Right renal cortex interstitium (tissue), 3 donors: ENCODE results near the gene ARFGEF3. TPM values are rescaled to one million over a fixed set of nuclear protein-coding genes. Genes with fewer than 3 reads are reported as not detected.
"Not testable (repeated sequence)": the region's sequence is repeated elsewhere in the genome, so short reads cannot be mapped to it uniquely, and the experiment has no call there.

Source experiments
- DNase-seq, 3 donors: peaks; one replicate each; pipeline ENCODE4 v3.0.0-alpha.2; 2013; ENCODE audit warnings: low read depth in 3 of 3, low spot score in 2 of 3
- polyA plus RNA-seq, 3 donors: library from polyadenylated mRNA; unstranded; fragments of 120-200 nt; gene quantifications; one replicate each; pipeline ENCODE4 v1.2.1, GENCODE V29; 2013; ENCODE audit not compliant: insufficient read length in 3 of 3

Gene ARFGEF3
- polyA plus RNA-seq, 3 donors: 5.7 to 6.4 (median 6.2) TPM

DNA sequence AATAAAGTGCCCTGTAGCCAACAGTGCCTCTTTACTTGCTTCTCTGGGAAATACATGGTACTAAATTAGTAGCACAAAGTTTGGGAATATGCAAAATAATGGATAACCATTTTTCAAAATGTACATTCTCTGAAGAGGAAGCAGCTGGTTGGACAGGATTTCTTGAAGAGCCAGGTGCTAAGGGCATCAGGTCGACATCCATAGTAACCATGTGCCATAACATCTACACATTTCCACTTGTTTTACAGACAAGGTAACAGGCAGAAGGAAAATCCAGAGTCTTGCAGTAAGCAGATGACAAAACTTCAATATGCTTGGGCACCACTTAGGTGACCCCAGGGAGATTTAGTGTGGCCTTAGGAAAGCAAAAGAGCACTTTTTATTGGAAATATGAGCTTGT lies 179.4 kb downstream of the ARFGEF3 start:
- DNase-seq: no peak

DNA sequence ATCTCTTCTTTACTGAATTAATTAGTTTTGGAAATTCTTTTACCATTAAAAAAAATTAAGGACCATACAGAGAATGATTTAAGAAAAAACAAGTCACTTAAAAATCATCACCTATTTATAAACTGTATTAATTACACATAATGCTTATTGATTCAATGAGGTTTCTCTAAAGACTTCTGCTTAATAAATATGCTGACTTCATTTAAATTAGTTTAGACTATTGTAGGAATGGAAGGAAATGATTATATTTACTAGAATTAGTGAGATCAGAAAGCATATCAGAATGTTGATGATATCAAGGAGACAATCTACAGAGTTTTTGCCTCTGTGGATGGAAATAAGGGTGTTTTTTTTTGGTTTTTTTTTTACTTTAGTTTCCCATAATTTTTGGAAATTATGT lies 181.4 kb downstream of the ARFGEF3 start:
- DNase-seq: no peak

DNA sequence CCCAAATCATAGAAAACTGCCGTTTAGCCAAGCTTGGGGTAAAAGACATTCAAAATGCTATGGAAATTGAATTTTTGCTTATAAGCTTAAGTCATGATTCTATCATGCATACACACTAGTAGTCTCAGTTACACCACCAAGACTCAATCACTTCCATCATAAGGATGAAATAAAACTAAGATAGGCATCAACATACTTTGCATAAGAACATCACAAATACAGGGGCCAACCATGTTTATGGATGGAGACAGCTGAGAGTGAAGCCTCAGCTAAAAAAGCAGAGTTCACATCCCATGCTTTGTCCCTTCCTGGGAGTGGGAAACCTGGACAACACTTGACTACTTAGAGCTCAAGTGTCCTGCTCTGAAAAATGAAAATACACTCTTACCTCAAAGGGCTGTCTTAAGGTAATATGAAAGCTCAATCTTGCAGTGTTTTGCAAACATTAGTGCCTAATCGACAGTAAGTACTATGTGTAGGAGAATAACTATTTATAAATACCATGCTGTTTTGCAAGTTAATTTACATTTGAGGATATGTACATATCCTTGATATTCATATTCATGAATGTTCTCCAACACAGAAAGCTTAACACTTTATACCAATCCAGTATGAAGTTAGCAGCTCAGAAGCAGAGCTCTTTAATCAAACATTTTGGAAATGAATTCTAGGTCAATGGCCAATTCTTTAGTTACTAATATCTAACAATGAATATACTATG lies 184.0 kb downstream of the ARFGEF3 start:
- DNase-seq: no peak

DNA sequence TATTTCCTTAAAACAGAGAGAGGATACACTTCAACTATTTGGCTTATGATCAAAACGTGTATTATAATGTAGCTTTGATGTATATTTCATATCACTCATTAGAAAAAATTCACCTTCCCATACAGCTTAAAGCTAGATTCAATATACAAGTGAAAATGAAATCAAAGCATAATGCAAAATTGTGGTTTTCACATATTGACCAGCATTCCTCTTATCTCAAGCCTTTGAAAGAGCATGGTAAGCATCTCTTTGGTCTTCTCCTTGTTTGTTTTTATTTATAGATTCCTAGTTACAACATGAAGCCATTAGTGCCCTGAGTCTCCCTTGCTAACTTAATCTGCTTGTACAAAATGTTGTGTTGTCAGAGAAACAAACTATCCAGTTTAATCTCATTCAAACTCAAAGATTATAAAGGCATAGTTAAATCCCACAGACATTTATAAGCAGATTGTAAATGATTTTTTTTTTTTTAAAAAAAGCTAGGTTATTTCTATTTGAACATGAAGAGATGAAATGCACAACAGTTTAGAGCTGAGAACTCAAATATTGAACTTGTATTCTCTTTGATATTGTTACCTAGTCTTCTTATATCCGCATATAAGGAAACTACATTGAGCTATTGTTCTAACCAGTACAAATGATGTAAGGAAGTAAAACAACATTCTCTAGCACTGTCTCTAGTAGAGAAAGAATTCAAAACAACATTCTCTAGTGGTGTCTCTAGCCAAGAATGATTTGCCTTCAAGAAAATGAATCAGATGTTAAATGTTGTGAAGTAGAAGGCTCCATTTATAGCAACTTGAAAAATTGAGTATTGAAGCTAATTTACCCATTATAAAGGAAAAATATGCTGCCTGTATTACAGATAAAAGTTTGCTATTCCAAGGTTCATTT lies 184.8 kb downstream of the ARFGEF3 start:
- no peak for DNase-seq

DNA sequence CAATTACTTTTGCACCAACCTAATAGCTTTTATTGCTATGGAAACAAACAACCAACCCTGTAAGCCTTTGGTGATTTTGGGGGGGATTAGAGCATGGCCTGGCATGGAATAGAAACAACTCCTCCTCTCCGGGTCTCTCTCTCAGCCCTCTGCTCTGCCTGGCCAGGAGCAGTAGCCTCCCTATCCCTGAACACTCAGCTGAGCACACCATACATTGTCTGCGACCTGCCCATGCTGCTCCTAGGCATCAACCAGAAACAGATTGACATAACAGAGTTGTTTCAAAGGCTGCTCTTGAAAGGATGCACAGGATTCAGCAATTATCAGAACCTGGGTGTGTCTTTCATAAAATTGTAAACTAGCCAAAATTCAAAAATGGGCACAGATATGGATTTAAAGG lies 186.1 kb downstream of the ARFGEF3 start:
- no peak for DNase-seq

DNA sequence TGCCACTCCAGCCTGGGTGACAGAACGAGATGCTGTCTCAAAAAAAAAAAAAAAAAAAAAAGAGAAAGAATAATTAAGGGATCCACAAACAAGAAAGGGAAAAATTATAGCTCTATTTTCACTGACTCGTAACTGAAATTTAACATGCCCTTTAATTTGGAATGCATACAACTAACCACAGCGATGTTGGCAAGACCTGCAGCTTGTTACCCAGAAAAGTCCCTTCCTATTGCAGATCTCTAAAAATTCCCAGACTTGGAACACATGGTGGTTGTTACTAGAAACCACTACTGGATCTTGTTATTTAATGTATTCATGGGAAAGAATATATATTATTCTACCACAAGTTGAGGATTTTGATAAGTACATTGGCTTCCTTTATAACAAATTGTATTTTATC lies 188.2 kb downstream of the ARFGEF3 start:
- no peak for DNase-seq

DNA sequence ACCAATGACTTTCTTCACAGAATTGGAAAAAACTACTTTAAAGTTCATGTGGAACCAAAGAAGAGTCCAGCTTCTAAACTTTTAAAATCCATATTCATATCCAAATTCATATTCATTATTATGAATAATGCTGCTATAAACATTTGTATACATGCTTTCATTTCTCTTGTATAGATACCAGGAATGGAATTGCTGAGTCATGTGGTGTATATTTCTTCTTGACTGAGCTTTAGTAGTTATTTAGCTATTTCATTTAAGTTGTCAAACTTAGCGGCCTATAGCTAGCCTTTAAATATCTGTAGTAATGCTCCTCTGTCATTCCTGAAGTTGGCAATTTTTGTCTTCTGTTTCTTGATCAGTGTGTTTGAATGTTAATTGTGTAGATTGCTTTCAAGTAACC lies 196.2 kb downstream of the ARFGEF3 start:
- DNase-seq: no peak

DNA sequence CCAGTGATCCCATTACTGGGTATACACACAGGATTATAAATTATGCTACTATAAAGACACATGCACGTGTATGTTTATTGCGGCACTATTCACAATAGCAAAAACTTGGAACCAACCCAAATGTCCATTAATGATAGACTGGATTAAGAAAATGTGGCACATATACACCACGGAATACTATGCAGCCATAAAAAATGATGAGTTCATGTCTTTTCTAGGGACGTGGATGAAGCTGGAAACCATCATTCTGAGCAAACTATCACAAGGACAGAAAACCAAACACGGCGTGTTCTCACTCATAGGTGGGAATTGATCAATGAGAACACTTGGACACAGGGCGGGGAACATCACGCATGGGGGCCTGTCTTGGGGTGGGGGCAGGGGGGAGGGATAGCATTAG lies 206.9 kb downstream of the ARFGEF3 start:
- DNase-seq: not testable (repeated sequence)

DNA sequence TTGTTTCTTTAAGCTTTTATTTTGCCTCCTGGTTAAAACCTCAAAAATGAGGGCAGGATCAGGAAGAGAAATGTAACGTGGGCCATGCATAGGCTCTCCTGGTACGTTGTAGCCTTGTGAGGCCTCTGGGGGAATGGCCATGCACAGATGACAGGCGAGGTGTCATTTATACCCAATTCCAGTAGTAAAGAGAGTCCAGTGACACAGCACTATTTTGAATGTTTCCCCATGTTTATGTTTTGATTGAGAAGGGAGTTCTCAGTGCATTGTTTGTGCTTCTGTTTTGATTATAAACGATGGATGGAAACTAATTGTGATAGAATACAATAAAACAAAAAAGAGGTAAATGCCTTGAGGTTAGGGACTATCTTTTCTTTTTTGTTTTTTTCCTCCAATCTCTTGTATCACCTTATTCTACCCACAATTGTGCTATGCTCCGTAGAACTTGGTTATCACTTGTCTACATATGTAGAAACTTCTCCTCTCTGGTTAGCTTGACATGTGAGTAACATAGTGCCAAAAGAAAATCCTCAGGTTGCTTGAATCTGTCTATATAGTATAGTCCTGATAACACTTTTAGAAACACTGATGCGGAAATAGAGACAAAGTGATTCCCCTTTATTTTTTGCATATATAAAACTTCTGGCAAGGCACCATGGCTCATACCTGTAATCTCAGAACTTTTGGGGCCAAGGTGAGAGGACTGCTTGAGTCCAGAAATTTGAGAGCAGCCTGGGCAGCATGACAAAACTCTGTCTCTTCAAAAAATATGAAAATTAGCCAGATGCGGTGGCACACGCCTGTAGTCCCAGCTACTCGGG lies 209.1 kb downstream of the ARFGEF3 start:
- DNase-seq: no peak

DNA sequence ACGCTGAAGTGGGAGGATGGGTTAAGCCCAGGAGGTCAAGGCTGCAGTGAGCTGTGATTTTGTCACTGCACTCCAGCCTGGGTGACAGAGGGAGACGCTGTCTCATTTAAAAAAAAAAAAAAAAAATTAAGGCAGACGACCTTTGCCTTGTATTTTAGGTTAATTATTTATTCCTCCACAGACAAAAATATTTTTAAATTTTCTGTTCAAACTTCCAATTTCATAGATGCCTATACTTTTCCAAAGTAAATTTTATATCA lies 209.6 kb downstream of the ARFGEF3 start:
- DNase-seq: no peak

DNA sequence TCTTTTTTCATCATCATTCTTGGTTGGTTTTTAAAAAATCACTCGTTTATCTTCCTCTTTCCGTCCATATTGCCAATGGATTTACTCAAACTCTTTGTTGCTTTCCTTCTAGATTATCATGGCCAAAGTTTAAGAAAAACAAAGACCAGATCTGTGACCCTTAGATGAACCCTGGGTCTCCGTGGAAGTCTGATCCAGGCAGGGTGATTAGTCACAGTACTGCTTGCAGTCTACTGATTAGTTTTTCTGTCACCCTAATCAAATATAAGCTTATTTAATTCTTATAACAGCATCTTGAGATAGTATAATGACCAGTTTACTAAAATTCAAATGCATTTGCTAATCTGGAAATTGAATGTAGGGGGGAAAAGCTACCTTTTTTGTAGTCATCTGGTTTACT lies 210.0 kb downstream of the ARFGEF3 start:
- no peak for DNase-seq

DNA sequence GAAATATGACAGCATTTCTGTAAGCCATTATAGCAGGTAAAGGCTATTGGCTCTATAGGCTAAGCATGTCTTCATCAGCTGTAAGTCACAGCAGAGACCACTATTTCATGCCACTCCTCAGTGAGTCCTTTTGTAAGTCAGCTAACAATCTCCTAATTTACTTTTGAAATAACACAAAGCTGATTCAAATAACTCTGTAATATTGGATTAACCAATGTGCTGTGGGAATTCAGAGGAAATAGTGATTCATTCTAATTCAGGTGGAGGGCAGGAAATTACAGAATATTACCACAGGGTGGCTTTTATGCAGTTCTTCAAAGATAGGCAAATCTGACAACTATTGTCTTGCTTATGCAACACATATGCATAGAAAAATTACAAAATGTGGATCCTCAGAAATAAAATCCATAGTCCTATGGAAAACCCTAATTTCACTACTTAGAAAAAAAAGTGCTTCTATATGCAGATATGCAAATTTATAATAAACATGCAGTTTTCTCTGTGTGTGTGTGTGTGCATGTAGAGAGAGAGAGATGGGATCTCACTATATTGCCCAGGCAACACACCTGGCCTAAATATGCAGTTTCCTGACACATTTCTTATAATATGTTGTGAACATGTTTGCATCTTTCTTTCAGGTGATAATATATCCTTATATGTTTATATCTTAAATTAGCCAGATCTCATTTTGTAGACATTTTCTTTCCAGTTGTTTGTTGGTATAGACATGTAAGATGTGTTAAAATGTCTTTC lies 211.1 kb downstream of the ARFGEF3 start:
- DNase-seq: no peak

DNA sequence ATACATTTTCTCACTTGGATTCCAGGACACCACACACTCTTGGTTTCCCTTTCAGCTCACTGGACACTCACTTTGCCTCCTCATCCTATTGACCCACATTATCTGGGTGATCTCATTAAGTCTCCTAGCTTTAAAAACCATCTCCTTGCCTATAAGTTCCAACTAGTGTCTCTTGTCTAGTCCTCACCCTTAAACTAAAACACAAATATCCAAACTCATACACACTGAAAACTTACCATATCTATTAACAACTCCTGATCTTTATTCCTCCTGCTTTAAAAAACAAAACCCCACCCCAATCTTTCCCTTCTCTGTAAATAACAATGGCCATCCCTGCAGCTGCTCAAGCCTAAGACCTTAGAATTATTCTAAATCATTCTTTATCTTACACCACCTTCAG lies 212.5 kb downstream of the ARFGEF3 start:
- no peak for DNase-seq

DNA sequence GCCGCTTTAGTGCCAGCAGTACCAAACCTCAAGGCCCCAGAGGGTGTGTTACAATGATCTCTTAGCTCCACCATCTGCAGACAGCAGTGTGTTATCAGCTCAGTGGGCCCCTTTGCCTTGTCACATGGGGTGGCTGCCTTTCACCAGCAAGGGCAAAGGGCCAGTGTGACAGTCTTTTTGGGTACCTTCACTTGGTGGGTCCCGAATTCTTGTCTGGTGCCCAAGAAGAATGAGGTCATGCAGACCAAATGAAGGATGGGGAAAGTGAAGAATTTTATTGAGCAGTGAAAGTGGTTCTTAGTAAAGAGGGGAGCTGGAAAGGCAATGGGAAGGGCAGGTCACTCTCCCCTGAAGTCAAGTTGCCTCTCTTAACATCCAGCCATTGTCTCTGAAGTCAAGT lies 213.1 kb downstream of the ARFGEF3 start:
- no peak for DNase-seq

DNA sequence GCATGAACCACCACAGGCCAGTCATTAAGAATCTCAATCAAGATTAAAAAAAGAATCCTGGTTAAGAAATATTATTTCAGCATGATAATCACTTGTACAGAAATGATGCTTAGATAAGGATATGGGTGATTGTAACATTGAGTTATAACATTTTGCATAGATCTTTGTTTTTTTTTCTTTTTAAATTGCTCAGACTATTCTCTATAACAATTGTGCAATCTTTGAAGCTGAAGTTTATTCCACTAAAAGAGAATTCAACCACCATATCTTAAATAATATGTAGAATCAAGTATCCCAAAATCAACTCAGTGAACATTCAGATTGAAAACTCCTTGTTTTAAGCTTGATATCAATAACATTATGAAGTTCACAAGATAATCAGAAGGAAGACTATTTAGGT lies 215.3 kb downstream of the ARFGEF3 start:
- no peak for DNase-seq

DNA sequence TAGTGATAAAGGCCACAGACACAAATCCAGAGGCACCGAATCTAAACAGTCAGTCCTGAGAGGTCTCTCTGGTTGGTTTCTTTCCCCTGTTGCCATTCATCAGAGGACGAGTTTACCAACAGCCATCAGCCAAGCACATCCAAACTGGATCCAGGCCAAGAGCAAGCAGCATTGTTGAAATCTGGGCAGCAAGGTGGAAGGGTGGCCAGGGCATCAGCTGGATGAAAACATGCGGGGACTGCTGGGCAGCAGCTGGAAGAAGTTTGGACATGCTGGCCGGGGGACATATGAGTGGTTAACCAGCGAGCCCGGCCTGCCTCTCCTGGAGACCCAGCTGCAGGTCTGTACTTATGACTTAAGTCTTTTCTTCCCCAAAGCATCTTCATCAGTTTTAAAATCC lies 216.1 kb downstream of the ARFGEF3 start, which contains the start of gene SMIM28:
SMIM28 (plus strand) TSS at position 62 of the 400 bp plus-strand sequence; CDS start at position 230, 168 bp downstream.
- no peak for DNase-seq

DNA sequence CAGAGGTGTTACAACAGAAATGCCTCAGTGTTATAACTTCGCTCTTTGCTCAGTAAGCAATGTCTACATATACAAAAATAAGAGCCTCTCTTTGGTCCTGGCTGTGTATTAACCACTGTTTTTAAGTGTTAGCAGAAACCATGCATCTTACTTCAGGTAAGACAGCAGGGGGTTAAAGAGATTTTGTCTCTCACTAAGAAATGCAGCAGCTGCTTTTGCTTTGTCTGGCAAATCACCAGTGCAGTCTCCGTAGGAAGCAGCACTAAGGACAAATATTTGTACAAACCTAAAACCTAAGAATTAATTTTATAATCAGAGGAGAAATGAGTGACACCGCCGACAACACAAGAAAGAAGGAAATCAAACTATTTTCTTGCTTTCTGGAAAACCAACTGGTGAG lies 216.7 kb downstream of the ARFGEF3 start:
- no peak for DNase-seq

DNA sequence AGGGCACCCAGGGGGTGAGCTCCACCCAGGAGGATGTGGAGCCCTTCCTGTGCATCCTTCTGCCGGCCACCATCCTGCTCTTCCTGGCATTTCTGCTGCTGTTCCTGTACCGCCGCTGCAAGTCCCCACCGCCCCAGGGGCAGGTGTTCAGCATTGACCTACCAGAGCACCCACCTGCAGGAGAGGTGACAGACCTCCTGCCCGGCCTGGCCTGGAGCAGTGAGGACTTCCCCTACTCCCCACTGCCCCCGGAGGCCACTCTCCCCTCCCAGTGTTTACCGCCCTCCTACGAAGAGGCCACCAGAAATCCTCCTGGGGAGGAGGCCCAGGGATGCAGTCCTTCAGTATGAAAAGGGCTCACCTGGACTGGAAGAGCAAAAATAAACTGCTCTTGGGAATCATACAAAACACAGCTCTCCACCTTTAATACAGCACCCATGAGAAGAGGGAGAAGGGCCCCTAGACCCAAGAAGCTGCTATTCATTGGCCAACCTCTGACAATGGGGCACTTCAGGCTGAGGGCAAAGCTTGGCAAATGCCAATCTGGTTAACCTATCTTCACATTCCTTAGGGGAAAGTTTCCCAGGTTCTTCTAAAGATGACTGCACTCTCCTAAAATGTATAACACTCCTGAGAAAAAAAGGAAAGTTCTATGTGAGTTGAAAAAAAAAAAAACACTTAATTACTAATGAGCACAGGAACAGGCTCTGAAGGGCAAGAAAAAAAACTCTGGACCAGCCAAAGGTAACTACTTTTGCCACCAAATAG lies 220.9 kb downstream of the ARFGEF3 start:
- DNase-seq: no peak

DNA sequence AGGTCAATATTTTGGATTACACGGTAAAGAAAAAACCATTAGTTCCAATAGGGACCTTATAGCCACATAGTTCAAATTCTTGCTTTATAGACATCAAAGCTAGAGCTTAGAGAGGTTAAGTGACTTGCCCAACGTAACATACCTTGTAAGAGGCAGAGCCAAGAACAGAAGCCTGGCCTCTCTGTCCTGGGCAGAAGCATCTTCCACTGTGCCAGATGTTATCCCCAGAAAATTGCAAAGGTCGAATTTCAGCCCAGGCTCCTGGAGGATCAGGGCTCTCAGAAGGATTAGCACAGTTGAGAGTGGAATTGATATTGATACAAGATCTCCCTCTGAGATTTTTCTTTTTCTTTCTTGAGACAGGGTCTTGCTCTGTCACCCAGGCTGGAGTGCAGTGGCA lies 222.0 kb downstream of the ARFGEF3 start:
- no peak for DNase-seq

DNA sequence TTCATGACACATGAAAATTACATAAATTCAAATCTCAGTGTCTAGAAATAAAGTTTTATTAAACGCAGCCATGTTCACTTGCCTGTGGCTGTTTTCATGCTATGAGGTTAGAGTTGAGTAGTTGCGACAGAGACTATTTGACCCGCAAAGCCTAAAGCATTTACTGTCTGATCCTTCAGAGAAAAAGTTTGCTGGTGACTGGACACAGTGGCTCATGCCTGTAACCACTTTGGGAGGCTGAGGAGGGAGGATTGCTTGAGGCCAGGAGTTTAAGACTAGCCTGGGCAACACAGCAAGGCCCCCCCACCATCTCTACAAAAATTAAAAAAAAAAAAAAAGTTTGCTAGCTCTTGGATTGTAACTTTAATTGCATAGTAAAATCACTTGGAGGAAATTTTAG lies 225.2 kb downstream of the ARFGEF3 start:
- DNase-seq: no peak
